AG20443 (cell line): Measurements from ENCODE around the gene SRRM2.

Experiments
- DNase-seq: peaks from one replicate; pipeline ENCODE4 v3.0.0; 2012; ENCODE audit warnings: low spot score, mixed read lengths

Gene SRRM2

DNA sequence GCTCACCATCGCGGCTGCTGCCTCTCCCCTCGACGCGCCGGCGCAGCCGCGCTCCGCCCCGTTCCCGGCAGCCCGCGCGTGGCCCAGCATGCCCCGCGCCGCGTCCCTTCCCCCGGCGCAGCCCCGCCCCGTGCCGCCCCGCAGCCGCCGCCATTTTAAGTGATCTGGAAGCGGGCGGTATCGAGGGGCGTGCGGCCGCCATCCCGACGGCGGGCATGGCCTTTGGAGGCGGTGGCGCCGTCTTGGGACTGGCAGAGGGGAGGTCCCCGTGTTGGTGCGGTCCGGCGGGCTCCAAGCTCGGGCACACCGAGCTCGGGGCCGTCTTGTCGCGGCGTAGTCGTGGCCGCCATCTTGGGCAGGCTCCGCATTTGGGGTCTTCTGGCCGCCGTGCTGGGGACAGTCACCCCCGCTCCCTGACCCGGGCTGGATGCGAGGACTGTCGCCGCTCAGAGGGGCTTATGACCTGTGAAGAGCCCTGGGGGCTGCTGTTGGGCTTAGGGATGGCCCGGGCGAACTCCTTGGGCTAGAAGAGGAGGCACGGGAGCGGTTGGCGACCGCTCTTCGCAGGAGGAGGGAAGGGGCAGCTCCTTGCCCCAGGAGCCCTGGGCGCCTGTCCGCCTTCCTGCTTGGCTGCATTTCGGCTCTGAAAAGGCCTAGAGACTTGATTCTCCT lies 24.9 kb downstream of the SRRM2 start, which contains the start of gene ELOB:
ELOB (minus strand) TSS at position 50 of the 672 bp plus-strand sequence; CDS start at position 9, 41 bp downstream.
- DNase-seq, result peak; percentile 99

GRCh38 chr16:2777903-2778629 lies 25.6 kb downstream of the SRRM2 start:
- DNase-seq, result peak; percentile 41

- no peak for DNase-seq
These were observed 26.2 kb downstream of the SRRM2 start for GRCh38 chr16:2778630-2778958.

DNA sequence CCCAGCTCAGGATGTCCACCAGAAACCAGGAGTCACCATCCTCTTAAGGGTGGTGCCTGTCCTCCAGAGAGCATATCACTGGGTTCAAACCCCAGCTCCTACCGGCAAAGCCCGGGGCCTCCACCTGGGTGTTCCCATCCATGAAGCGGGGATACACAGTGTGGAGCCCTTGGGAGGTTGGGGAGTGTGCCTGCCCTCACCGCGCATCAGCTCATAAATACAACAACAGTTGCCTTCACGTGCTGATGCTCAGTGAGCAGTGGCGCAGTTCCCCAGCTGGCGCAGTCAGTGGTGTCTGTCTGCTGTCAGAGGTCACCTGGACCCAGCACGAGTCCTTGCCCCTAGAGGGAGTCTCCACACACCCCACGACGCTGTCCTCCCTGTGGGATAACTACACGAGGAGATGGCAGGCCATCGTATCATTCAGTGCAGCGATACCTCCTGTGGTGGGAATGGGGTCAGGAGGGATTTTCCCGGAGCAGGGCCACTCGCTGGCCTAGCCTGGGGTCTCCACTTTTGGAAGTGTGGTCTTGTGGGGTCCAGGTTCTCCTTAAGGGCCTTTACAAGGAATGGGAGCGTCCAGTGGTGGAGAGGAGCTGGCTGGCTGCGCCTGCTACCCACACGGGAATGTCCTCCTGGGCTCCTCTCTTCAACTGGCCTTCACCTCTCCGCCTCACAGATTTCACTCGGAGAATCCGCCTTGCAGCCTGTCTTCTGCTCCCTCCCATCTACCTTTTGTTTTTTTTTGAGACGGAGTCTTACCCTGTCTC lies 26.9 kb downstream of the SRRM2 start:
- no peak for DNase-seq

DNA sequence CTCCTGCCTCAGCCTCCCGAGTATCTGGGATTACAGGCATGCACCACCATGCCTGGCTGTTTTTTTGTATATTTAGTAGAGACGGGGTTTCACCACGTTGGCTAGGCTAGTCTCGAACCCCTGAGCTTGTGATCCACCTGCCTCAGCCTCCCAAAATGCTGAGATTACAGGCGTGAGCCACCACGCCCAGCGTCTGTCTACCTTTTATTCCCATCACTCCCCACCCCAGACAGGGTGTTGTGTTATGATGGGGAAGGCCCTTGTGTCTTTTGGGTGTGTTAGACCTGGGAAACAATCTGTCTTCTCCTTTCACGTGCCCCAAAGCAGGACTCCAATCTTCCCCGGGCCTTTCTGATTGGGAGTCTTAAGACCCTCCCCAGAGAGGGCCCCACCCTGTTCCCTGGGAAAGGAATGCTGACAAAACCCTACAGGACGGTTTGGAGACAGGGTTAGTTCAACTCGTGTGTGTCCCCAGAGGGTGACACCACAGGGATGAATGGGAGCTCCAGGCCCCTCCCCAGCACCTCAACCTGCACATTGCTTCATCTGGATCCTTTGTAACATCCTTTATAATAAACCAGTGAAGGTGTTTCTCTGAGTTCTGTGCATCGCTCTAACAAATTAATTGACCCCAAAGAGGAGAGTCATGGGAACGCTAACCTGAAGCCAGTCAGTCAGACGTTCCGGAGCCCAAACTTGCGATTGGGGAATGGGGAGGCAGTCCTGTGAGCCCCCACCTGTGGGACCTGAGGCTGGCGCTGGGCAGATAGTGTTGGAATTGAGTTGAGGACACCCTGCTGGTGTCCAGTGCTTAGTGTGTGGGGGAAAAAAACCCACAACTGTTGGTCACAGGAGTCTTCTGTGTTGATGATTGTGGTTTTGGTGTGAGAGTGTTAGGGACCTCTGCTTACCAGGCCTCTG lies 27.8 kb downstream of the SRRM2 start:
- no peak for DNase-seq

DNA sequence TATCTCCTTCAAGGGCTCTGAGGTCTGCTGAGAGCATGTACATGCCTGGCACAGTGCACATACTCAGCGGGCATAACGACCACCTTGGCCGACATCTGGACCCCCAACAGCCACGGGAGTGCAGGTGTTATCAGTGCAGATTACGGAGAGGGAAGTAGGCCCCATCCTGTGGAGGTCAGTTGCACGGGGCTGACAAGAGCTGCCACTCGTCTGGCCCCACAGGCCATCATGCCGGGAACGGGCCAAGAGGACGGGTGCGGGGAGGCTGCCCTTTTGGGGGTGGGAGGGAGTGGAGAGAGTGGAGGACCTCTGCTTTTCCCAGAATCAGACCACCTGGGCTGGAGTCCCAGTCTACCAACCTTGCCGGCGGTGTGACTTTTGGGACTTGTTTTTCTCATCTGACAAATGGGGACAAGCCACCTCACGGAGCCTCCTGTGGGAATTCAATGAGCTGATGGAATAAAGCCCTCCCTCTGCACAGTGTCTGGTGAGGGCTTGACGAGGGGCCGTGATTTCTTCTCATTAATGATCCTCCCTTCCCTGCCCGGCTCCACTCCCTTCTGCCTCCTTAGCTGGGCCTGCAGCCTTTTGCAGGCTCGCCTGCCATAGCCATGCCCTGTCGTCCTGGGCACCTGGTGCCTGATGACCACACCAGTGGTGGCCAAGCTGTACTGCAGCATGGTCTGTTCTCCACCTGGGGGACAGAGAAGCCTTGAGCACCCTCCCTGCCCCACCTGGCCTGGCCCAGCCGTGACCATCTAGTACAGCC lies 30.3 kb downstream of the SRRM2 start:
- DNase-seq, result no peak

GRCh38 chr16:2783581-2784357 lies 31.3 kb downstream of the SRRM2 start:
- no peak for DNase-seq

GRCh38 chr16:2784358-2785100 lies 32.1 kb downstream of the SRRM2 start:
- no peak for DNase-seq

- DNase-seq, result no peak
These were observed 32.9 kb downstream of the SRRM2 start for GRCh38 chr16:2785101-2785991.

GRCh38 chr16:2786061-2786825 lies 33.8 kb downstream of the SRRM2 start:
- no peak for DNase-seq

- DNase-seq, result no peak
These were observed 34.4 kb downstream of the SRRM2 start for GRCh38 chr16:2786826-2787151.

- DNase-seq, result no peak
These were observed 35.0 kb downstream of the SRRM2 start, which contains the start of gene PRSS33 for GRCh38 chr16:2787406-2787805. PRSS33 (minus strand) TSS chr16:2787560; CDS start chr16:2786547, 1,013 bp downstream.

DNA sequence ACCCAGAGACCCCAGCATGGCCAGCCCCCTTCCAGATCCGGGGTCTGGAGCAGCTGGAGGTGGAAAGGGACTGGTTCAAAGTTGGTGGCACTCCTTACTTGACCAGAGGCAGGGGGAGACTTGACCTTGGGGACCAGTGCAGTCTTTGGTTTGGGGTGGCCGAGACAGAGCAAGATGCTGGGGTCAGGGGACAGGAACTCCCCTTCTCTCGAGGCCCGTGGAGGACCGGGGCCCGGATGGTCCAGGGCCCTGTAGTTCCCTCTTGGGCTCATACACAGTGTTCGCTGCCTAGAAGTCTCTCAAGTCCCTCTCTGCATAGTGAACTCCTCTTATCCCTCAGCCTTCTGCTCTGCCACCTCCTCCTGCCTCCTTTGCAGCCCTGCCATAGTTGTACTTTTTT lies 35.5 kb downstream of the SRRM2 start:
- no peak for DNase-seq

DNA sequence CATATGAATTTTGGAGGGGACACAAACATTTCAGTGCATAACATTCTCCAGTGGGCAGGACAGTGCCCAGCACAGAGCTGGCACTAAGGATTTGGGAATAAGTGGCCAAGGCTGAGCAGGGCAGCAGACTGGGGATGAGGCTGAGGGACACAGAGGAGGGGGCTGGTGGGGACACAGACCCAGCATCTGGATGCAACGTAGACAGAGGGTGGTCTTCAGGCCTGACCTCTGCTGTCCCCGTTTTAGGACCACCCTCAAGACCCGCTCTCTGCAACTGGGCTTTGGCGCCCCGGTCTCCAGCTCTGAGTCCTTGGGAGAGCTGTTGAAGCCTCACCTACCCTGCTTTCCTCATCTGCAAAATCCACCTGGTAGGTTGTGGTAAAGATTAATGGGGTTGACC lies 38.2 kb downstream of the SRRM2 start:
- no peak for DNase-seq

- DNase-seq, result no peak
These were observed 38.7 kb downstream of the SRRM2 start for GRCh38 chr16:2791174-2791573.

DNA sequence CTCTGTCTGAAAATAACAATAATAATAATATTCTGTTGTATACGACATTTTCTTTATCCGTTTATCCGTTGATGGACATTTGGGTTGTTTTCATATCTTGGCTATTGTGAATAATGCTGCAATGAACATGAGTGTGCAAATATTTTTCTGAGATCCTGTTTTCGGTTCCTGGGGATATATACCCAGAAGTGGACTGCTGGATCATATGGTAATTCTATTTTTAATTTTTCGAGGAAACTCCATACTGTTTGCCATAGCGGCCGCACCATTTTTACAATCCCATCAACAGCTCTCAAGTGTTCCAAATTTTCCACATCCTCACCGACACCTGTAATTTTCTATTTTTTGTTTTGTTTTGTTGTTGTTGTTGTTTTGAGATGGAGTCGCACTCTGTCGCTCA lies 40.5 kb downstream of the SRRM2 start:
- no peak for DNase-seq

DNA sequence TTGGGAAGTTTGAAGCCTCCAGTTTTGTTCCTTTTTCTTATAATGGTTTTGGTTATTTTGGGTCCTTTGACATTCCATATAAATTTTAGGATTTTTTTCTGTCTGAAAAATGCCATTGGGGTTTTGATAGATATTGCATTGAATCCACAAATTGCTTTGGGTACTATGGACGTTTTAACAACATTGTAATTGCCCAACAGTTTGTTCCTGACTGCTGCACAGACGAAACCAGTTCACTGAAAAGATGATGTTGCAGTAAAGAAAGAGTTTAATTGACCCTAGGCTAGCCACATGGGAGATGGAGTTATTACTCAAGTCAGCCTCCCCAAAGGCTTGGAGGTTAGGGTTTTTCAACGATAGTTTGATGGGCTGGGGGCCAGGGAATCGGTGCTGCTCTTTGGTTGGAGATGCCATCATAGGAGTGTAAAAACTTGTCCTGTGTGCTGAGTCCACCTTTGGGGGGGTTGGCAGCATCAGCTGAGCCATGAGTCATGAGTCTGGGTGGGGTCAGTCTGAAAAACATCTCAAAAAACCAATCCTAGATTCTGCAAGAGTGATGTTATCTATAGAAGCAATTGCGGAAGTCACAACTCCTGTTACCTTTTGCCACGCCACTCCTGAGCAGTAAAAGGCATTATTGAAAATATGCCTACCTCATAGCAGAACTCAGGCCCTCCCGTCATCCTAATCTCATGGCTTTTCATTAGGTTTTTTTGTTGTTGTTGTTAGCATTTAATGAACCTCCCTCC lies 43.1 kb downstream of the SRRM2 start:
- no peak for DNase-seq
